ENCODE data around the gene MDM4.
"Not testable (repeated sequence)": the region's sequence is repeated elsewhere in the genome, so short reads cannot be mapped to it uniquely, and the experiment has no call there.

The MDM4 gene

DNA sequence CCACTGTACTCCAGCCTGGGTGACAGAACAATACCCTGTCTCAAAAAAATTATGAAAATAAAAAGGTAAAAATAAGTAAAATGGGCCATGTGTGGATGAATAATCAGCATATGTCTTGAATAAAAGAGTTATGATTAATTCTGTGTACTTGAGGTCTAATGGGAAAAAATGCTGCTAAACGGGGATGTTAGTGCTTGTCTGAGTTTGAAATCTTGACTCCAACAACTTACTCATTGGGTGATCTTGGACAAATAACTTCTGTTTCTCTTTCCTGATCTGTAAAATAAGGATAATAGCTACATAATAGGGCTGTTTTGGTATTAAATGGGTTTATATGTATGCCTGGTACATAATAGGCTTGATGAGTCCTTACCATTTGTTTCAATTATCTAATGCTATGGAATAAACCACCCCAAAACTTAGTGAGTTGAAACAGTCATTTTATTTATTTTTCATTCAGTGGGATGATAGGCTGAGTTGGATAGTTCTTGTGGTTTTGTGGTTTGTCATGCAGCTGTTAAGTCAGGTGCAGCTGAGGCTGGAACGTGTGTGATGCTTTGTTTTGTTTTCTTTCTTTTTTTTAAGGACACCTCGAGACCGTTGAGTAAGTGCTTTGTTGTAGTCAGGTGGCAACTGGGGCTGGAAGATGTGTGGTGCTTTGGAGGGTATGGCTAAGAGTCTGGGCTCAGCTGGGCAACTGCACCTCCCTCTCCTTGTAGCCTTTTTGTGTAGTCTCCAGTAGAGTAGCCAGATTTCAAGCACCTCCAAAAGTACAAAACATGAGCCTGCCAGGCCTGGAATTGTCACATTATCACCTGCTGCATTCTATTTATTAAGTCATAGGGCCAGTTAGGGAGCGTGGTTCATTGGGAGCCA is 4.9 kb downstream of the MDM4 start:
- DNase-seq: peak; percentile 48

DNA sequence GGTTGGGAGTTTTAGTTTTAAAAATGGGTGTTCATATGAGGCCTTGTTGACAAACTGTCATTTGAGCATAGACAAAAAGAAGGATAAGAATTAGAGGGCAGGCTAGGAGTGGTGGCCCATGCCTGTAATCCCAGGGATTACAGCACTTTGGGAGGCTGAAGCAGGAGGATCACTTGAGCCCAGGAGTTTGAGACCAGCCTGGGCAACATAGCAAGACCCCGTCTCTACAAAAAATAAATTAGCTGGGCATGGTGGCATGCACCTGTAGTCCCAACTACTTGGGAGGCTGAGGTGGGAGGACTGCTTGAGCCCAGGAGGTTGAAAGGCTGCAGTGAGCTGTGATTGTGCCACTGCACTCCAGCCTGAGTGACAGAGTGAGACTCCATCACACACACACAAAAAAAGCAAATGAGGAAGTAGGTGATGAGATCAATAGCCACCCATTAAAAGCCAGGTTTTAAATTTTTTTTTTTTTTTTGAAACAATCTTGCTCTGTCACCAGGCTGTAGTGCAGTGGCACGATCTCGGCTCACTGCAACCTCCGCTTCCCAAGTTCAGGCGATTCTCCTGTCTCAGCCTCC is 5.8 kb downstream of the MDM4 start:
- not testable (repeated sequence) for DNase-seq

DNA sequence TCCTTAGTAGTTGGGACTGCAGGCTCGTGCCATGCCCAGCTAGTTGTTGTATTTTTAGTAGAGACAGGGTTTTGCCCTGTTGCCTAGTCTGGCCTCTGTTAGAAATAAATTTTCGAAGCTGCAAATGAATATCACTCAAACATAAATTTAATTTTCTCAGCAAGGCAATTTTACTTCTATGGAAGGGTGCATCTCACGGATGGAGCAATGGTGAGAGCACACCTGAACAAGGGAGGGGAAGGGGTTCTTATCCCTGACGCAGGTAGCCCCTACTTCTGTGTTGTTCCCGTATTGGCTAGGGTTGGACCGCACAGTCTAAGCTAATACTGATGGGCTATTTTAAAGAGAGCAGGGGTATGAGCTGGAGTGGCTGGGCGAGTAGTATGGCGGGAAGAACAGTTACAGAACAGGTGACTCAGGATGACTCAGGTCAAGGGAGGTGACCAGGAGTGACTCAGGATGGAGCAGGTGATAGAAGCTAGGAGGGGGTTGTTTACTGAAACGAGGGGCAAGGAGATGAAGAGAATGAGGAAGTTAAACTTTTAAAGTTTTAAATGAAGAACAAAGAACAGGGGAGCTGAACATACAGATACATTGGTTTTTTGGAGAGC is 7.5 kb downstream of the MDM4 start:
- peak; percentile 17 for DNase-seq

DNA sequence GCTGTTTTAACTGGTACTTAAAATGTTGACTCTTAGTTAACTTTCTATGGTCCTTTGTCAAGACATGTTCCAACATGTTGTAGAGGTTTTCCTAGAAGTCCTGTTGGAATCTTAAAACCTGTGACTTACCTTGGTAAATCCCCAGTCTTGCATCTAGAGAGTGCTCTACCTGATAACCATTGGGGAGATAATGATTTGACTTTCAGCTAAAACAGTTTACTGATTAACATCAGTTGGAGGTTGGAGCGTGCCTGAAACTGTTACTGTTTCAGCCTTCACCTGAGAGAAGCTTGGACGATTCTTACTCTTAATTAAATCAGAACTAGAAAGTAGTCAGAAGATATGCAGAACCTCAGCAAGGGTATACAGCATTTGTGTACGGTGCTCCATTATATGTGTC is 8.8 kb downstream of the MDM4 start:
- DNase-seq: no peak

DNA sequence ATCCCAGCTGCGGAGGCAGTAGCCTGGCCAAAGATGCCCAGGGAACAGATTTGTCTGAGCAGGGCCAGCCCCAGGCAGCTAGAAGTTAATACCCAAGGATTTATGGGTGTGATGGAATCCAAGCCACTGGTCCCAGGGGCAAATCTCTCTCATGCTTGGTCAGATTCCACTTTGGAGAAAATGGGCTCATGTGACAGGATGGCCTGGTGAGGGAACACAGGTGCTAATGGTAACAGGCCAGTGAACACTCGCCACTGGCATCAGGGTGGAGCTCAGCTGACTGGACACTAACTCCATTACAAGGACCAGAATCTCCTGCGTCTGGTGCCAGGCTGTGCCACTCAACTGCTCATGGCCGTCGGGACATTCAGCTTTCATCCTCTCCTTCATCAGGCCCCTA is 12.0 kb downstream of the MDM4 start:
- no peak for DNase-seq

DNA sequence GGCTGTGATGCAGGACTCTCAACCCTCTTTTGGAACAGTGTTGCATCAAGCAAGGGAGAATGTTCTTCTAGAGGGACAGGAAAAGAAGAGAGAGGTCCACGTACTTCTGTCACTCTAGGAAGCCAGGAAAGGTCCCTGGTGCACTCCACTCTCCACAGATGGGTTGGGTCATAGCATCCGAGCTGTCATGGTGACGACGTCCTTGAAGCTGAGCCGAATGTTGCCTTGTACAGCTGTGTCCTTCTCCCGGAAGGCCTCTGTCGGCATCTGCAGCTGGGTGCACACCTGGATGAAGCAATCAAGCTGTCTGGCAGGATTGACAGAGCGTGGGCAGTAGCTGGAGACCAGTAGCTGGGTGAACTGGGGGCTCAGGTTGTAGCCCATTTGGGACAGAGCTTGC is 12.5 kb downstream of the MDM4 start:
- DNase-seq: no peak

DNA sequence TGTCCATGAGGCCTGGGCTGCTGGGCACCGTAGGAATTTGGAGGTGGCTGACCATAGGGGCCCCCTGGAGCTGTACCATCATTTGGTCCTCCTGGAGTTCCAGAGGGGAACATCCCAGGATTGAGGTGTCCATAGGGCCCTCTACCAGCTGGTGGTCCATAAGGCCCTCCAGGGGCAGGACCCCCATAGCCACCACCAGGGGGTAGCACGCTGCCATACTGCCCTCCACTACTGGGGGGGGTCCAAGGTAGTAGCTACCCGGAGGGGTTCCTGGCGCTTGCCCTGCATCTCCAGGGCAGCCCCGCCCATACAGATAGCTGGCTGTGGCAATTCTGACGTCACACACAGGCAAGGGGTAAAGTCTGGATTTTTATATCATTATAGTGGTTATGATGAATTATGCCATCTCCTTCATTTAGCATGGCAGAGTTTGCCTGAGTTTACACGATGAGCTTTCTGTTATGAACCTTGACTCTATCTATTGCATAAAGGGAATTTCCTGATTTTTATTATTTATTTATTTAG is 13.2 kb downstream of the MDM4 start:
- DNase-seq: no peak

DNA sequence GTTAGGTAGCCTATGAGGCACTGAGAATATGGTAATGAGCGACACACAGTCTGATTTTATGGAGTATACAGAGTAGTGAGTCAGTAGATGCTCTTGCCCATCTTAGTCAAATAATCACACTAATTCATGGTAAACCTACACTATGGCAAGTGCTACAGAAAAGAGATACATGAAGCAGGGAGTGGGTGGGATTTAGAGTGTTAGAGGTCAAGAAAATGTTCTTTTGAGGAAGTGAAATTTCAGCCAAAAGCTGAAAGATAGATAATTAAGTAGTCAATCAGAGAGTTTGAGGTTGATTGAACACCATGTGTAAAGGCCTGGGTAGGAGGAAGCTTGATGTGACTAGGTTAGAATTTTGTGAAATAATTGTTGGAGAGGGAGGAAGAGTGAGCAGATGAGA is 14.7 kb downstream of the MDM4 start:
- DNase-seq: no peak

DNA sequence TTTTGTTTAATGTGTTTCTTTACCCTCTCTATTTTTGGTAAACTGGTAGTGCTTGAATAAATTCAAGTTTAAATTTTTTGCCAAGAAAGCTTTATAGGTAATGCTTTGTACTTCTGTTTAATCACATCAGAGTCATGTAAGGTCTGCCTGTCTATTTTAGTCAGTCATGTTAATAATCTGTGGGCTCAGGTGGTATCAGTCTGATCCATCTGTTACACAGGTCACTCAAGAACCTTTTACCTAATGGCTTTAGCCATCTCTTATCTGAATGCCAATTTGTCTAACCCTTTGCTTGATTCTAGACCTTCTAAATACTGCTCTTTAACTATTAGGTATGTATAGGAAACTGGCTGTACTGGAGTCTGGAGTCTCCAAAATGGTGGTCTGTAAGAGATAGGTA is 16.6 kb downstream of the MDM4 start:
- no peak for DNase-seq

DNA sequence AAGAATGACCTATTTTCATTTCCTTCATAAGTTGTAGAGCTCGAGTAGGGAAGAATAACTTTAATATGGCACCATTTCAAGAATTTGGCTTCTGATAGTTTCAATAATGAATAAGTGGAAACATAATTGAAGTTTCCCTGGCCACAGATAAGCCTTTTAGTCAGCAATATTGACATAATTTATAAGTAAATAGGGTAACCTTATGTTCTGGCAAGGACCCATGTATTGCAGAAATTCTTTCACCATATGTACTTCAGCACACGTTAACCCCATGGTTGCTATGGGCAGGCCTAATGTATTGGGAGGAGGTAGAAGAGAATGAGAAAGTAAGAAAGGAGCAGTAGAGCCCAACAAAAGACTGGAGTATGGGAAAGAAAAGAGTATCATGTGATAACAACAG is 25.4 kb downstream of the MDM4 start:
- no peak for DNase-seq

DNA sequence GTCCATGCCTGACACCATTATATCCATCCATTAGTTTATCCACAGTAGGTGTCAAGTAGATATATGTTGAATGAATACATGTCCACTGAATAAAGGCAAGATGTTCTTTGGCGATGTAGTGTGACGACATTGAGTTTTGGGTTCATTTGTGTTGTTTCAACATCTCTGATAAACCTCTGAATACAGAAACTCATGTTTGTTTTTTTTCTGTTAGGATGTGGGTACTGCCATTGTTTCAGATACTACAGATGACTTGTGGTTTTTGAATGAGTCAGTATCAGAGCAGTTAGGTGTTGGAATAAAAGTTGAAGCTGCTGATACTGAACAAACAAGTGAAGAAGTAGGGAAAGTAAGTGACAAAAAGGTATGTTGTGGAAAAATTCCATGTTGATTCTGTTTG is 28.1 kb downstream of the MDM4 start:
- peak; percentile 27 for DNase-seq

DNA sequence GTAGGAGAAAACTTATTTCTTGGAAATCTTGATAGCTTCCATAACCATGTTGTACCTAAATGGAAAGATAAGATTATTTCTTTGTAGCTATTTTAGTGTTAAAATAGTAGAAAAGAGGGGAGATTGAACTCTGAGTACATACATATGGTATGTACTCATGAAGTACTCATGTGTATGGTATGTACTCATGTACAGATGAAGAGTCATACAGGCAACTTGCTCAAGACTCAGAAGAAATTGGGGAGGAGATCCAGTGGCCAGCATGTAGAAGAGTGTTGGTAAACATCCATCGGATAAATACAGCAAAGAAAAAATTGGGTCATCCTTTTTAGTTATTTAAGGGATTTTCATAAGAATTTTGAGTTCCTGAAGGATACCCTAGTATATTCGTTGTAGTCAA is 29.0 kb downstream of the MDM4 start:
- DNase-seq: peak; percentile 40

DNA sequence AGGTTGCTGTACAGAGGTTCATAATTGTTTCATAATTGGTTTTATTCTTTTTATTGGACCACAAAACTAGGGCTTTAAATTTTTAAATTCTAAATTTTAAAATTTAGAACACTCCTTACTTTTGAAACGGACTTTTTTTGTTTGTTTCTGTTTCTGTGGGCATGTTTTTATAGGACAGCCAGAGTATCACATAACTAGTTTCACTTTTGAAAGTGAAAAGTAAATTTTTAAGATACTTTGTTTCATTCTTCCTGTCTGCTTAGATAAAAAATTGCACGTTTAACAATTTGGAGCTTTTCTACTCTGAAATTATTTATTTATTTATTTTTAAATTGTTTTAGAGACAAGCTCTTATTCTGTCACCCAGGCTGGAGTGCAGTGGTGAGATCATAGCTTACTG is 29.7 kb downstream of the MDM4 start:
- DNase-seq: no peak

DNA sequence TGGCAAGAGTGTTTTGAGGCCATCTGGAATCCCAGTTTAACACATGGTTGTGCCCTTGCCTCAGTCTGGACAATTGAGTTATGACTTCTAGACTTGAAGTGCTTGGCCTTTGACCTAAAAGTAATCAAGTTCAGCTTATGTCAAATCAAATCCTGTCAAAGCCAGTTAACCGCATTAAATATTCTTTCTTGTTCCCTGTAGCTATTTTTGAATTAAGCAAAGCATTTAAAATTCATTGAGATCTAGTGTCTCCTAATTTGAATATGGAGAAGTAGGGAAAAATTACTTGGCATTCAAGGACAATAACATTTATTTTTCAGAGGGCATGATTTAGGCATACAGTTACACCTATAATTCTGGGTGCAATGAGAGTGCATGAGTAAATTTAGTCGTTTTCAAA is 32.1 kb downstream of the MDM4 start:
- DNase-seq: no peak

DNA sequence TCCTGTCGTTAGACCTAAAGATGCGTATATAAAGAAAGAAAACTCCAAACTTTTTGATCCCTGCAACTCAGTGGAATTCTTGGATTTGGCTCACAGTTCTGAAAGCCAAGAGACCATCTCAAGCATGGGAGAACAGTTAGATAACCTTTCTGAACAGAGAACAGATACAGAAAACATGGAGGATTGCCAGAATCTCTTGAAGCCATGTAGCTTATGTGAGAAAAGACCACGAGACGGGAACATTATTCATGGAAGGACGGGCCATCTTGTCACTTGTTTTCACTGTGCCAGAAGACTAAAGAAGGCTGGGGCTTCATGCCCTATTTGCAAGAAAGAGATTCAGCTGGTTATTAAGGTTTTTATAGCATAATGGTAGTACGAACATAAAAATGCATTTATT is 33.1 kb downstream of the MDM4 start:
- no peak for DNase-seq

DNA sequence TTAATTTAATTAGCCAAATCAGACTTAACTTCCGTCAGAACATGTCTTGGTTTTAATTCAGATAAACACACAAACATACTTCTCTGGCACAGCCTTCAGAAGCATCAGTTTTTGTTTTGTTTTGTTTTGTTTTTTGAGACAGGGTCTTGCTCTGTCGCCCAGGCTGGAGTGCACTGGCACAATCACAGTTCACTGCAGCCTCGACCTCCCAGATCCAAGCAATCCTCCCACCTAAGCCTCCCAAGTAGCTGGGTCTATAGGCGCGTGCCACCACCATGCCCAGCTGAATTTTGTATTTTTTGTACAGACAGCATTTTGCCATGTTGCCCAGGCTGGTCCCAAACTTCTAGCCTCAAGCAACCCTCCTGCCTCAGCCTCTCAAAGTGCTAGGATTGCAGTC is 34.7 kb downstream of the MDM4 start:
- no peak for DNase-seq

DNA sequence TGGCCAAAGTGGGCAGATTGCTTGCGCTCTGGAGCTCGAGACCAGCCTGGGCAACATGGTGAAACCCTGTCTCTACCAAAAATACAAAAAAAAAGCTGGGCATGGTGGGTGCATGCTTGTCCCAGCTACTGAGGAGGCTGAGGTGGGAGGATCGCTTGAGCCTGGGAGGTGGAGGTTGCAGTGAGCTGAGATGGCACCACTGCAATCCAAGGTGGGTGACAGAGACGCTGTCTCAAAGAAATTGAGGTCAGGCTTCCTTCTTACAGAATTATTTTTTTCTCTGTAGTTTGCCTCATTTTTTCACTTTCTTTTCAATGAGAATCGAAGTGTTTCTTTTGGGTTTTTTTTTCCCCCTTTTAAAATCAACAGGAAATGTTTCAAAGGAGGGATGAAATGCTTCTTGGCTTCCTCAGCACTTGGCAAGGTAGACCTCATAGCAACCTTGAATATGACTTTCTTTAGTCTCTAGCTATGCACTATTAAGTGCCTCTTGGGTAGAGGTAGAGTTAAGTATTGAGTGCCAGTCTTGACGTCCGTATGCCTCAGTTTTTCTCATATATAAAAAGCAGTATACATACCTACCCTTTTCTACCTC is 40.3 kb downstream of the MDM4 start:
- no peak for DNase-seq

DNA sequence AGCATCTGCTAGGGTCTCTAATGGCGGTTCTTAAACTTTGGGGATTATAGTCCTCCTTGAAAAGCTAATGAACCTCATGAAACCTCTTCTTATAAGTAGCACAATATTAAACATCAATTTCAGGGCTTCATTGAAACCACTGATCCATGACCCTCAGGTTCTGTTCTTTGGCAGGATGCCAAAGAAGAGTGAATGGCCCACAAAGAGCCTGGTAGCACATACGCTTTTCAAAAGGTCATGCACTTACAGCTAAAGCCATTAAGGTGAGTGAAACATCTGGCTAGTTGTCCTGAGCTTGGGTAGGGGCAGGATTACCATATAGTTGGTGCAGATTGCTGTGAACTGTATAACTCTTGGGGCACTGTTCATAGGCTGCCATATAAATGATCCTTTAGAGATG is 42.3 kb downstream of the MDM4 start:
- DNase-seq: no peak

DNA sequence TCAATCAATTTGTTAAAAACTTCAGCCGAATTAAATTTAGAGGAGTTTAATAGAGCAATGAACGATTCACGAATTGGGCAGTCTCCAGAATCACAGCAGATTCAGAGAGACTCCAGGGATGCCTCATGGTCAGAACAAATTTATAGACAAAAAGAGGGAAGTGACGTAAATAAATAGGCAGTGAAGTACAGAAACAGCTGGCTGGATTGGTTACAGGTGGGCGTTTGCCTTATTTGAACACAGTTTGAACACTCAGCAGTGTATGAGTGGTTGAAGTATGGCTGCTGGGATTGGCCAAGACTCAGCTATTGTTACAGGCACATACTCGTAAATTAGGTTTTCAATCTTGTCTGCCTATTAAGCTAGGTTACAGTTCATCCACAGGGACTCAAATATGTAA is 43.8 kb downstream of the MDM4 start:
- DNase-seq: not testable (repeated sequence)

DNA sequence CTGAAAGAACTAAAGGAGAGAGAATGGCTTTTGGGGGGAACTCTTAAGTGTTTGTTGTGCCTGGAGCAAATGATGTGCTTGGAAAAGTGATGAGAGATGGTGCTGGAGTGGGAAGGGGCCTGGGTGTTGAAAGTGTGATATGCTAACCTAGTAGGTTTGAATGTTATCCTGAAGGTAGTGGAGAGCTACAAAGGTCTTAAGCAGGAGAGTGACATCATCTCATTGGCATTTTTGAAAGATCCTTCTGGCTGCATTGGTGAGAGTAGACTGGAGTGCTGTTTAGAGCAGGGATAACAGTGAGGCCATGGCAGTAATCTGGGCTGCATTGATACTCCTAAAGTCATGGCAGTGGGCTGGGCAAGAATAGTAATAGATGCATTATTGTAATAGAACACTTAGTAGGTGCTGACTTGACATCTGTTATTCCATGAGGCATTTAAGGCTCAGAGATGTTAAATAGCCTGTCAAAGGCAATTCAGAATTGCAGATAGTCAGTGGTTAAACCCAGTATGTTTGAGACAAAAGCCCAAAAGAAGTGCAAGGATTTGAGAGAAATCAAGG is 44.5 kb downstream of the MDM4 start:
- DNase-seq: peak; percentile 58

DNA sequence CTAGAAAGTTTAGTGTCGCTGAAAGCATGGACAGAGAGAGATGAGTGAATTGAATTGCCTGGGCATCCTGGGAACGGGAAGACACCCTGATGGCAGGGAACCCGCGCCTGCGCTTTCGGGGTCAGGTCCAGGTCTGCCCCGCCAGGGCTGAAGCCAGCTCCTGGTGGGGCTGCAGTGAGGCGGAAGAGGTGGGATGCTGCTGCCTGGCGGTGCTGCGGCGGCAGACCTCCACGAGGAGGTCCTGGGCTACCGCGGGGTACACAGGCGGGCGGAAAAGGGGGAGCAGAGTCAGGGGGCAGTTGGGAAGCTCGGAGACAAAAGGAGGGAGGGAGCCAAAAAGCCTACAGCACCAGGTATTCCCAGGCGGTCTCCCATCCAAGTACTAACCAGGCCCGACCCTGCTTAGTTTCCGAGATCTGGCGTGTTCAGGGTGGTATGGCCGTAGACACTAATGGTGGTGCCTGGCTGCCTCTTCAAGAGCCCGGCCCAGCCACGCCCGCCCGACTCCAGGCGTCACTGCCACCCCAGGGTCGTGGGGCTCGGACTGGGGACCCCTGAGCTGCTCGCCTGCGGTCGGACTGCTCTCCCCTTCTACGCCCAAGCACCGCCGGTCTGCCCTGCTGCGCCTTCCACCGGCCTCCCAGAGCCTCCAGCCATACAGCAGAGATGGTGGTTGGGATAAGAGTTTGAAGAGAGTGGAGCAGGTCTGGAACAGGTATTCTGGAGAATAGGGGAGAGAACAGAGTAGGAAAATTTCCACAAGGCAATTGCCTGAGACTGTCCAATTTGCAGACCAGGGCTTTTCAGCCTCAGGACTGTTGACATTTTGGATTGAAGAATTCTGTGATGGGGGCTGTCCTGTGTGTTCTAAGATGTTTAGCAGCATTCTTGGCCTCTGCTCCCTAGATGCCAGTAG is 46.1 kb downstream of the MDM4 start:
- DNase-seq: no peak

DNA sequence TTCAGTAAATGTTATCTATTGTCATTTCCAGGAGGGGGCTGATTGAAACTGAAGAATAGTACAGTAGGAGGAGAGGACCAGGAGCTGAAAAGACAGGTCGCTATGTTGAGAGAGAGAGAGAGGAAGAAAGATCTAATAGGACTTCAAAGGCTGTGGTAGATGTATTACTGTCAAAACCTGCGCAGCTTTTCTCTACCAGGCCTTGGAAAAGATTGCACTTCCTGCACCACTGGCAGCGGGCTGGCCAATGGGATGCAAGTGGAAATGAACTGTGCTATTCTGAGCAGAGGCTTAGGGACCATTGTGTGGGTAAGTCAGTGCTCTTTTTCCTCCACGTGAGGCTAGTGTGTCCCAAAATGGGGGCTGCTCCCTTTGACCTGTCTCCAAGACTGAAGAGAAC is 47.1 kb downstream of the MDM4 start:
- DNase-seq: no peak
